Hematopoietic multipotent progenitor cell treated with erythropoietin and hydrocortisone succinate and interleukin-3 and kit ligand, for 8 days (in vitro differentiated cells): Measurements from ENCODE around the gene SAP30.

Experiments used
- DNase-seq: peaks from one replicate; pipeline ENCODE4 v3.0.0-alpha.2; 2015

SAP30 gene

GRCh38 chr4:173370477-173371291 is at the start of gene SAP30:
Gene SAP30, plus strand, starts transcription at chr4:173370954. Its CDS starts 229 bp downstream, at chr4:173371183.
- peak; percentile 98 for DNase-seq

GRCh38 chr4:173325007-173325736 is 45.6 kb upstream of the SAP30 start:
- no peak for DNase-seq

- no peak for DNase-seq
Measured at GRCh38 chr4:173328236-173328901, 42.4 kb upstream of the SAP30 start.

- peak; percentile 23 for DNase-seq
Measured at GRCh38 chr4:173330590-173330989, 40.2 kb upstream of the SAP30 start.

GRCh38 chr4:173332021-173332487 is 38.7 kb upstream of the SAP30 start:
- DNase-seq, result peak; percentile 24

GRCh38 chr4:173332963-173333657 is 37.6 kb upstream of the SAP30 start:
- peak; percentile 36 for DNase-seq

- peak; percentile 63 for DNase-seq
Measured at GRCh38 chr4:173333658-173334084, 37.1 kb upstream of the SAP30 start.

- peak; percentile 100 for DNase-seq
Measured at GRCh38 chr4:173334085-173334890, 36.5 kb upstream of the SAP30 start, which contains the start of gene HMGB2. Gene HMGB2, minus strand, starts transcription at chr4:173334358. Its CDS starts 709 bp downstream, at chr4:173333649.

- DNase-seq, result peak; percentile 94
Measured at GRCh38 chr4:173334891-173335752, 35.6 kb upstream of the SAP30 start.

- DNase-seq, result no peak
Measured at GRCh38 chr4:173337463-173337862, 33.3 kb upstream of the SAP30 start.

- DNase-seq, result no peak
Measured at GRCh38 chr4:173343832-173344397, 26.8 kb upstream of the SAP30 start.

- no peak for DNase-seq
Measured at GRCh38 chr4:173345648-173346047, 25.1 kb upstream of the SAP30 start.

- no peak for DNase-seq
Measured at GRCh38 chr4:173346074-173346473, 24.7 kb upstream of the SAP30 start.

- no peak for DNase-seq
Measured at GRCh38 chr4:173347467-173347866, 23.3 kb upstream of the SAP30 start.

- no peak for DNase-seq
Measured at GRCh38 chr4:173357939-173358338, 12.8 kb upstream of the SAP30 start.

- peak; percentile 40 for DNase-seq
Measured at GRCh38 chr4:173360587-173361221, 10.1 kb upstream of the SAP30 start.

- DNase-seq, result no peak
Measured at GRCh38 chr4:173362666-173363065, 8.1 kb upstream of the SAP30 start.

GRCh38 chr4:173365359-173365996 is 5.3 kb upstream of the SAP30 start:
- no peak for DNase-seq

- no peak for DNase-seq
Measured at GRCh38 chr4:173367285-173367684, 3.5 kb upstream of the SAP30 start.
